SH-SY5Y (cell line): ENCODE data around the gene RTP2.

Source experiments
- GATA2 ChIP-seq: IDR thresholded peaks from 2 replicates; pipeline ENCODE4 v1.6.1; 2011; ENCODE audit warnings: mild to moderate bottlenecking, low read depth, low read length
- GATA3 ChIP-seq: IDR thresholded peaks from 2 replicates; pipeline ENCODE4 v1.6.1; 2011; ENCODE audit warnings: low read depth, mild to moderate bottlenecking, low read length, moderate library complexity

The RTP2 gene

DNA sequence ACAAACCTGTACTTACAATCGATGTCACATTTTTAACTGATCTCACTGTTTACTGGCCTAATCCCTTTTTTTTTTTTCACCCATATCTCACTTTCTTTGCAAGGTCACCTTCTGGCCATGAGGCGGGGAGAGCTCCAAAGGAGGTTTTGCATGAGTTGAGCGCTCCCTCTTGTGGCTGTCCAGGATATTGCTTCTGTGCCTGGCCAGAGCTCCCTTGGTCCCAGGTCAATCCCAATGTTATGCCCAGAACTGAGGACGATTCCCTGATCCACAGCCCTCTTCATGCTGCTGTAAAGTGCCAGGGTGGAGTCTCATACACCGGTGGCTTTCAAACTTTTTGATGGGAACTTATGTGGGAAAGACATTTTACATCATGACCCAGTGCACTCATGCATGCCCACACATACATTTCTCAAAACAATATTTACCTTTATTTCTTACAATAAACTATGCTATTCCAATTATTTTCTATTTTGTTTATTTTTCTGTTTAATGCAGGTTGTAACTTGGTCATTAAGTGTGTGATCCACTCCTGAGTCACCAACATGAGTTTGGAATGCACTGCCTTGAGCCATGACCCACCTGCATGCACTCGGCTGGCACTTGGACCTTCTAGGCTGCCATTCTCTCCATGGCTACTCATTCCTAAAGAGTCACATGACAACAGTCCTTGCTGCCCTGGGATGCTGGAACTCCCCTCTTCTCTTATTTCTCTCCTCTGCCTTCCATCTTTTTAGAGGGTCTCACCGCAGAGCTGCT is 22.5 kb downstream of the RTP2 start:
- TF ChIP-seq GATA2, result no peak

DNA sequence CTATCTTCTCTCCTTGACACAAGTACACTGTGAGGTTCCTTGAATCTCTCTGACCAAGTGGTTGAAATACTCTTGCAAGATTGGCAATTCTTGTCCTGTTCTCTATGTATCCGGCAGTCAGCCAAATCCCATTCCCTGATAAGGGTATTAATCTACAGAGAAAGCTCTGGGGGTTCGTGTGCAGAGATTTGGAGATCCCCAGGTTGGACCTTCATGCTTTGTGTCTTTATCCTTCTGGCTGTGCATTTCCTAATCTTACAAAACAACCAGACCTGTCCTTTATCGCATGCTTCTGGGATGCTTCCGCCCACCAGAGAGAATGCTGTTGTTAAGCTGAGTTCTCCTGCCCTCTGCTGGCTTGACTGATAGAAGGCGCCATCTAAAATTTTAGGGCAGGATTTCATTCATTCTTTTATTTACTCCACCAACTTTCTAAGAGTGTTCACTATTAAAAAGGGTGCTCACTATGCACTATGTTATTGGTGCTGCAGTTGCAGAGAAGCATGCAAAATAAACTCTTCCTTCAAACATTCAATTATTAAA is 23.6 kb downstream of the RTP2 start:
- TF ChIP-seq GATA2 (no peak), GATA3 (no peak)

DNA sequence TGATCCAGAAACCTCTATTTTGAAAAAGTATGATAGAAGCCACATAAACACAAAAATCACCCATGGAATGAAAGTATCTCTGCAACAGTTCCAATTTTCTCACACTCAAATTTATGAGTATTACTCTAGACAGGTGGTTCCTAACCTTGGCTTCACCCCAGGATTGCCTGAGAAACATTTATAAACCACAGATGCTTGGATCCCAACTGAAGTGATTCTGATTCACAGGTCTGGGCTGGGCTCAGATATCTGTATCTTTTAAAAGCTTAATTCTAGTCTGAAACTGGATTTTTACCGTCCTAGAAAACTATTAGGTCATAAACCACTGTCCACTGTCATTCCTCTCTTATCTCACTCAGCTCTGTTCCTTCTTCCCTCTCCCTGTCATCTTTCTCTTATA is 24.8 kb downstream of the RTP2 start:
- no peak for TF ChIP-seq GATA2
- no peak for TF ChIP-seq GATA3

DNA sequence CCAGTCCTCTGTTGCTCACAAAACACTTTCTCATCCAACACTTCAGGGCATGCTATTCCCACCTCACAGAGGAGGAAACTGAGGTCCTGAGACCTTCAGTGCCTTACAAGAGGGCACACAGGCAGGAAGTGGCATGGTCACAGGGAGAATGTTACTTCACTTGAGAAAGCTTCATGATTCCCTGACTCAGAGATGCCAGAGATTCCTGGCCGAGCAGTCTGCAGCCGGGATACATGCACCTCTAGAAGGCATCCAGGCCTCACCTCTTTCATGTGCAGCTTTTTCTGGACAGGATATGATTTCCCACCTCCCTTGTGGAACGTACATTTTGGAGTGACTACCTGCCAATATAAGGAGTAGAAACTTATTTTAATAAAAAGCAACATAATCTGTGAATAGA is 29.3 kb downstream of the RTP2 start:
- TF ChIP-seq GATA2, result no peak
- no peak for TF ChIP-seq GATA3

- TF ChIP-seq GATA2, result no peak
- no peak for TF ChIP-seq GATA3
These were observed 32.5 kb downstream of the RTP2 start, which contains the start of gene SST for GRCh38 chr3:187669675-187670504. Gene SST, minus strand, starts transcription at chr3:187670394. Its CDS starts 103 bp downstream, at chr3:187670291.

GRCh38 chr3:187667526-187667925 is 34.8 kb downstream of the RTP2 start:
- no peak for TF ChIP-seq GATA2

DNA sequence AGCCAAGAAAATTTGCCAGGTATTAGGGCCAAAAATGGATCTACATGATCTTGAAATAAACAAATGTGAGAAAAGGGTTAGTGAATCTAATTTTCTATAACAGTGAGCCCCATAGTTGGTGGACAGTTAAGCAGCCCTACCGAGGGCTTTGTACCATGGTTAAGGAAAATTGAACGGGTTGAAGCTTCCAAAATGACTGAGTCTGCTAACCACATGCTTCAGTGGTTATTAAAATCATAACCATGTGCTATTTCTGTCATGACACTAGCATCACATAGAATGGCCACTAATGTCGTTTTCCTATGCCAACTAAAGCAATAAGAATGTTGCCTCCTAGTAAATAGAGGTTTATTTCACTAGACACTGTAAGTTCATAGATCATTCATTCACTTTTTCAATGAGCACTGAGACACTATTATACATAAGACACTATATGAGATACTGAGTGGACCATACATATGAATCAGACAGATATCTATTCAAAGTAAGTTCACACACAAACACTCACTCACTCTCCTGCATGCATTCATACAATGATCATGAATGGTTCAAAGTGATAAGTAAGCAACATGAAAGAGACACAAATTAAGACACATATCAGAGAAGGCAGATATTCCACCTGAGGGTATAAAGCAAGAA is 36.5 kb downstream of the RTP2 start:
- no peak for TF ChIP-seq GATA3
- no peak for TF ChIP-seq GATA2

DNA sequence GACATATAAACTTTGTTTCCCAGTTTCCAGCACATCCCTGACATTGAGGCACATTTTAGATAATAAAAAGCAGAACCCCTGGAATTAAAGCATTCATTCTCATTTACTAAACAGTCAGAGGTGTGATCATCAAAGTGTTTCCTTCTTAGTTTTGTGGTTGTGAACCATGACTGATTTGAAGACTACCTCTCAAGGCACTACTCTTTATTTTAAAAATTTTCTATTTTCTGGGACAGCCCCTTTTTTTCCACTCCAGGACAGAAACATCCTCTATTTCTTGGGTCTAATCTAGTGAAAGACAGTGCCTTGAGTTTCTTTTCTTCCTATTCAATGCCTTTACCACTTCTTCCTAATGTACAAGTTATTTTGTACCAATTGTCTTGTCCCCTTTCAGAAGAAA is 37.3 kb downstream of the RTP2 start:
- TF ChIP-seq GATA3, result no peak
- no peak for TF ChIP-seq GATA2

DNA sequence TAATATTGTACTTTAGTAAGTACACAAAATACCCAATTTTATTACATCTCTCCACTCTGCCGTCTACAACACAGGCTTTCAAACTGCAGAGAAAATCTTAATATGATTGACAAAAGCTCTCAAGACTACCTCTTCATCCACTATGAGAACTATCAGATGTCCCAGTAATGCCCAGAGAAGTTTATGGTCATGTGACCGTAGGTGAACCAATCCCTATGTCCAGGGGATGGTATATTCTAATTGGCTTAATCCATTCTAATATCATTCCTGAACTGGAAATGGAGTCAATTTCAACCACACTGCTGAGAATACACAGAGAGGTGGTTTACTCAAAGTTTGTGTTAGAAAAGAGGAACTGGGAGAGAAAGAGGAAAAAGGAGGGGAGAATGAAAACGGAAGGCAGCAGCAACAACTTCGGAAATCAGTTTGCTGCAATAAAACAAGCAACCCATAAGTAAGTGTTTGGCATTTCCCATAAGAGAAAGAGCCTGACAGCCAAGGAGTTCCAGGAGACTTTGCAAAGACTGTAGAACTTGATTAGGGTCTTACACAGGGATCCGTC is 39.4 kb downstream of the RTP2 start:
- no peak for TF ChIP-seq GATA2
- TF ChIP-seq GATA3, result no peak

DNA sequence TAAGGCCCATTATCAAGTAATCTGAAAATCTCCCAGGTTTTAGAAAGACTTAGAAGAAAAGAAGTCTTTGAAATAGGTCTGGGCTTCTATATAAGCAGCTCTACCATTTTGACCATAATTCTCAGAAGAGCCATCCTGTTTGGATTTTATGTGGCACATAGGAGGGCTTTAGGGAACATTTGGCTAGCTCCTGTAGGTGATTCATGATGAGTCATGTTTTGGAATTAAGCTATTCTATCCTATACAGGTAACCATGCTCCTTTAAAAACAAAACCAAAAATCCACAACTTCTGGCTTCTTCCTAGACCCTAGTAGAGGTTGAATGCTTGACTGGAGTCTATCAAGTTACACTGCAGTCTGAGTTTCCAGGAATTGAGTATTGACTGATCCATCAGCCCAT is 41.1 kb downstream of the RTP2 start:
- no peak for TF ChIP-seq GATA3
- TF ChIP-seq GATA2, result no peak

- TF ChIP-seq GATA2 (no peak), GATA3 (no peak)
These were observed 51.1 kb downstream of the RTP2 start for GRCh38 chr3:187651282-187651681.
